Islet precursor cell (in vitro differentiated cells): ENCODE measurements around the gene NCAM2.

ENCODE experiments used
- DNase-seq: peaks from one replicate; pipeline ENCODE4 v3.0.0-alpha.2; 2018

The NCAM2 gene

DNA sequence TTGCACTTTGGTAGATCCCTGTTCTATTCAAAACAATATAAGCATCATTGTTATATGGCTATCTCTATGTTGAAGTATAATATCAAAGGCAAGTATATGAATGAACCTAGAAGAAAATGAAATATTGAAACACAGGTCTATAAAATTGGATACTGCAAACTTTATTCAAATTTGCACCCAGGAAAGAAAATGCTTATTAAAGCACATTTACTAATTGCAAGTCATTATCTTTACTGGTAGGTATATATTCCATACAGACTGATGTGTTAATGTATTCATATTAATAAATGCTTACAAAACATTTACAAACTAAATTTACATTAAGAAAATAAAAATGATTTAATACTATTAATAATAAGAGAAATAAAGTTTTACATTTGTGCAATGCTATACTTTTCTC, 469.8 kb downstream of the NCAM2 start:
- DNase-seq = no peak

DNA sequence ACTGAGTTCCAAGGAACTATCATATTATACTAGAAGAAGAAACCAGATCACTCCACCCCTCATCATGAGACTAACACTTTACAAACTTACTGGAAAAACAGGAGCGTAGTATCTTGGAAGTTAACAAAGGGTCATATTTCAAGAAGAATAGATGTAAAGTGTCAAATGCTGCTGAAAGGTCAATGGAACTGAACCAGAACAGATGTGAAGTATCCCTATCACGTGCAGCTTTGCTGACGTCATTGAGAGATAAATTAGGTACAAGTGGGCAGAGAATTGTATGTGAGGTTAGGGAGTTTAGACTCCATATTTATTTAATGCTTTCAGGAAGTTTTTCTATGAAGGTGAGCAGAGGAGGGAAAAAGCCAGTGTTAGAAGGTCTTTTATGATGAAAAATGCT, 483.0 kb downstream of the NCAM2 start:
- no peak for DNase-seq

DNA sequence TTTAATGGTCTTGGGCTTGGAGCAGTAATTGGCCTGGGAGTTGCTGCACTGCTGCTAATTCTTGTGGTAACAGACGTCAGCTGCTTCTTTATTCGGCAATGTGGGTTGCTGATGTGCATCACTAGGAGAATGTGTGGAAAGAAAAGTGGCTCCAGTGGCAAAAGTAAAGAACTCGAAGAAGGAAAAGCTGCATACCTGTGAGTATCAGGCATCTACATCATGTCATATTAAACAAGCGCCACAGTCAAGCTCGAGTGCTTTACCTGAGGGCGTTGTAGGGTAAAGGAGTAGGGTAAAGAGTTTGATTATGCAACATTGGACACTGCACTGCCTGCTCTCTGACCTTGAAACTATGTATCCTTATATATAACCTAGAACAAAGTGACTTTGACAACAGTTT, 510.6 kb downstream of the NCAM2 start:
- DNase-seq = peak; percentile 42

DNA sequence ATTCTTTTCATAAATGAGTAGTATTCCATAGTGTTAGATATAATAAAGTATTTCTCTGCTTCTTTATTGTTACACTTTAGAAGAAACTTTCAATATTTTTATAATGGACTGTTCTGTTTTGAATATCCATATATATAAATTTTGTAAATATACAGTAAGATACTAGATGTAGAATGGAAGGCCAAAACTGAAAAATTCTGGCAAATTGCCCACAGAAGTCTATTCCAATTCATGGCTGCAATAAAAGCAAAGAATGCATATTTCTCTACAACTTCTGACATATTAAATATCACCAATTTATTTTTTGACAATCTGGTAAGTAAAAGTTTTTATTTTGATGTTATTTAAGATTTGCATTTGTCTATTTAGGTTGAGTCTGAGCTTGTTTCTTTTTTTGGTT, 532.5 kb downstream of the NCAM2 start:
- no peak for DNase-seq

DNA sequence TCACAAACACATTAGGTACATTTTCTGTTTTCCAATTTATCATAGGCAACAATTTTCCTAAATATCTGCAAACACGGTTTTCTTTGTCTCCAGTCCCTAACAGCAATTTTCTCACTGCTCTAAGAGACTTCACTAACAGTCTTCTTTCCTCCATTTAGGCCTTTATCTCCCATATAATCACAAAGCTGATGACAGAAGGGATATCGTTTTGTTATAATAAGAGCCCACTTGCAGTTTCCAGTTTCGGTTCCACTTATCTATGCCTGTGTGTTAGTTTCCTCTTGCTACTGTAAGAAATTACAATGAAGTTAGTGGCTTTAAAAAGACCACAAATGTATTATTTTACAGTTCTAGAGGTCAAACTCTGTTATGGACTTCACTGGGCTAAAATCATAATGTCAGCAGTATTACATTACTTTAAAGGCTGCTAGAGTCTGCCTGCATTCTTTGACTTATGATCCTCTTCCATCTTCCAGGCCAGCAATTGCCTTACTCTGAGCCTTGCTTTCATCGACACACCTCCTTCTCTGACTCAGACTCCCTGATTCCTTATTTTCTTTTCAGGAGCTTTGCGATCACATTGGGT, 549.3 kb downstream of the NCAM2 start:
- no peak for DNase-seq

DNA sequence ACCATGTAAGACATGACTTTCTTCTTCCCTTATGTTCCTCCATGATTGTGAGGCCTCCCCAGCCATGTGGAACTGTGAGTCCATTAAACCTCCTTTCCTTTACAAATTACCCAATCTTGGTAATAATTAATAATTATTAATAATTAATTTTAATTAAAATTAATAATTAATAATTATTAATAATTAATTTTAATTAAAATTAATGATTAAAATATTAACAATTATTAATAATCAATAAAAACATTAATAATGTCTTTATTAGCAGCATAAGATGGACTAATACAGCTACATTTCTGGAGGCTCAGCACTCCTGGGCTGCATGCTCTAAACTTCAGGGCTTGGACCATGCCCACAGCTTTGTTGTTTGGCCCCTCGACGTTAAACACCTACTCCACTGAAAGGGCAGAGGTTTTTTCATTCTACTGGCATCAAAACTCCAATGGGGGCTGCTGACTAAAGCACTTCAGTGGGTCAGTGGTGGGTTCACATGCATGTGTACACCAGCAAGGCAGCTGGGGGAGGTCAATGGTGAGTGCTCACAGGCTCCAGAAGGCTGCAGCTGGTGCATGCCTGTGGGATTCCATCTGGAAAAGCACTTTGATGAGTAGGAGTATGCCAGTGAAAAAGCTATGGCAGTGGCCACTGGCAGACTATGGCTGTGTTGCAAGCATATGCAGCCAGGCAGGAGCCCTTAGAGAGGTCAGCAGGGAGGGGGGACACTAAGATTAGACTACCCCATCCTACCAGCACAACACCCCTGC, 561.3 kb downstream of the NCAM2 start:
- DNase-seq = no peak
